Tibial nerve (tissue), 4 donors: ENCODE measurements around the gene DENND2D.

Source experiments
- CTCF ChIP-seq, 5 experiments: fragments of 200-600 bp in 3 of 5; fragments of 450-650 bp in 2 of 5; sonication (generic) in 3 of 5; IDR thresholded peaks; one replicate each; pipeline ENCODE4 v1.5.1; 2016 to 2019; ENCODE audit warnings: antibody characterized with exemption in 5 of 5, mild to moderate bottlenecking in 3 of 5, moderate library complexity in 2 of 5
- EP300 ChIP-seq, 2 donors: sonication (generic); formaldehyde crosslinking; IDR thresholded peaks; one replicate each; pipeline ENCODE4 v1.6.1; 2017; ENCODE audit warnings: antibody characterized with exemption in 2 of 2, mild to moderate bottlenecking in 1 of 2
- POLR2A ChIP-seq, 2 donors: fragments of 450-650 bp; IDR thresholded peaks; one replicate each; pipeline ENCODE4 v1.6.1; 2017; ENCODE audit warnings: antibody characterized with exemption in 2 of 2, mild to moderate bottlenecking in 2 of 2, moderate library complexity in 2 of 2

GRCh38 chr1:111214884-111215283, 14.4 kb upstream of the DENND2D start:
- no peak for TF ChIP-seq CTCF (IDR thresholded peaks at IDR 0.05)
- no peak for TF ChIP-seq EP300 (IDR thresholded peaks at IDR 0.05)
- no peak for TF ChIP-seq POLR2A (IDR thresholded peaks at IDR 0.05)
